GM19025 (cell line): ENCODE results near the gene KIAA1217.

Source experiments
- ATAC-seq: cut with Tn5 transposase; IDR thresholded peaks from one replicate; pipeline ENCODE4 v1.9.1; 2021; ENCODE audit warnings: mild to moderate bottlenecking, low read depth, moderate library complexity; ENCODE audit not compliant: unreplicated experiment

KIAA1217 gene

GRCh38 chr10:24207781-24208611 is 942 bp upstream of the KIAA1217 start:
- ATAC-seq, result no peak

DNA sequence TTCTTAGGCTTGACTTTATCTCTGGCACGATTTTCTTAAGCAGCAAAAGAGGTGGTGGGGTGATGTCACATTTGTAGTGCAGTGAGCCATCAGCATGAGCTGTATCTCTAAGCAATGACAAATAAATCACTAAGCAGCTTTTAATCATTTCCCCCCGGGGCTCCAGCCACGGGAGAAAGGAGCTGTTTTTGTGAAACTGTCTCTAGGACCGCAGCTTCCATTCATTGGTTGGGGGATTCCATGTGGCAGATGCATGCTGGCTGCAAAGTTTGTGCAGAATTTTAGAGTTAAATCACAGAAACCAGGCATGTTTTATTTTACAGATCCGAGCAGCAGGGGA is 464 bp downstream of the KIAA1217 start:
- ATAC-seq, result peak; percentile 38

GRCh38 chr10:24209946-24210491 is 1.1 kb downstream of the KIAA1217 start:
- peak; percentile 60 for ATAC-seq

DNA sequence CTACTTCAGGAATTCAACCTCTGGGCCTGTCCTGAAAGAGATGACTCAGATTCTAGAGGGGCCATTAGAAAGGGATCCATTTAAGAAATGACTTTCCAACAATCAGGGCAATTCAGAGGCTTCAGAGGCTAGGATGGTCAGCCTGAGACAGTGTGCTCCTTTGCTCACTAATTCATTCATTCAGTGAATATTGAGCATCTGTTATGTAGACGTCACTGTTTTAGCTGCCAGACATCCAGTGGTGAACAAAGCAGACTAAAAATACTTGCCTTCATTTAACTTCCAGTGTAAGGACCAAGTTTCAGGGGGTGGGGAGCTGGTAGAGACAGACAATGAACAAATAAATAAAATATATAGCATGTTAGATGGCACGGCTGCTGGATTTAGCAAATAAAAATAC is 1.6 kb downstream of the KIAA1217 start:
- no peak for ATAC-seq

DNA sequence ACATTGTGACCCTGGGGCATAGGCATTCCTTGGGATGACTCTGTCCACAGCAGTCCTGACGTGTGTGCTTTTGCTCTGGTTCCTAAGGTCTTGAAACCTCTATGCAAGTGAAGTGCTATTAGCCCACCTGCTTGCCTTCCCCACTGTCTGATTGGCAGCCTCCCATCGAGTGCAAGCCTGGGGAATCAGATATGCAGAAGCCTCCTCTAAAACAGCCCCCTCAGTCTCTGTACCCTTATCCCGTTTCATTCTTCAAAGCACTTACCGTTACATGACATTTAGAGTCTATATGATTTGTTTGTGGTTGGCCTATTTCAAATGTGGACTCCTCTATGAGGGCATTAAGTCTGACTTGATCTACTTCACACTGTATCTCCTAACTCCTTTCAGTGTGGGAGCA is 4.3 kb downstream of the KIAA1217 start:
- no peak for ATAC-seq

- no peak for ATAC-seq
Measured at GRCh38 chr10:24213881-24214280, 4.9 kb downstream of the KIAA1217 start.

DNA sequence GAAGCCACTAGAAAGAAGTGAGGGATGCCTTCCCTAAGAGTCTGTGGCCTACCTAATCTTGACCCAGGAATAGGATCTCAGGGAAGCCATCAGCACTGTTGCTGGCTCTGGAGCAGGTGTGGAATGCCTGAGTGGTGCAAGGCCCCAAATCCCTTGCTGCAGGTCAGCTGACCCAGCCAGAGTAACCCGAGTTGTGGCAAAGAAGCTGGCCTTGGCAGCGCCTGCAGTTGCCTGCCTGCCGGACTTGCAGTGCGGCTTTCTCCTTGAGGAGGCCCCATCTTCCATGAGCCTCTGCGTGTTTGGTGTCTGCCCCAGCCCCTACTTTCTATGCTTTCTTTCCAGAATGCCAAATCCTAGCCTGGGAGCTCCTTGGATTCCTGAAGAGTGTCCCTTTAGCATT is 5.8 kb downstream of the KIAA1217 start:
- no peak for ATAC-seq

GRCh38 chr10:24215196-24215595 is 6.3 kb downstream of the KIAA1217 start:
- ATAC-seq, result no peak

- no peak for ATAC-seq
Measured at GRCh38 chr10:24215603-24216002, 6.7 kb downstream of the KIAA1217 start.

- no peak for ATAC-seq
Measured at GRCh38 chr10:24219963-24220362, 11.0 kb downstream of the KIAA1217 start.

- no peak for ATAC-seq
Measured at GRCh38 chr10:24223341-24223740, 14.4 kb downstream of the KIAA1217 start.

DNA sequence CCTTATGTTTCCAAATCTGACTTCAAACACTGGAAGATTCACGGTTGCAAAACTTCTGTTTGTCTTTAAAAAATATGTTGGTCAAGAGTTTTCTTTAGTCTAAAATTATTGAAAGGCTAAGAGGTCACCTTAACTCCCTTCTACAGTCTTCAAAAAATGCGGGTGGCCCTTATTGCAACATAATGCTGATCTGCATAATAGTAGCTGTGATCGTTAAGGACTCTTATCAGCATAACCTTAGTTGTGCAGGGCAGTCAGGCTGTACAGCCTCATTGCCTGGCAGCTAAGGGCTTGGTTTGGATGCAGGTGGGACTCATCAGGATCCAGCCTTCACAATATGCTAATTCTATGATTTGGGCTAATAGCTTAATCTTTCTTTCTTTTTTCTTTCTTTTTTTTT is 15.0 kb downstream of the KIAA1217 start:
- no peak for ATAC-seq

GRCh38 chr10:24228642-24229041 is 19.7 kb downstream of the KIAA1217 start:
- ATAC-seq, result no peak

GRCh38 chr10:24229909-24230308 is 21.0 kb downstream of the KIAA1217 start:
- ATAC-seq, result no peak

DNA sequence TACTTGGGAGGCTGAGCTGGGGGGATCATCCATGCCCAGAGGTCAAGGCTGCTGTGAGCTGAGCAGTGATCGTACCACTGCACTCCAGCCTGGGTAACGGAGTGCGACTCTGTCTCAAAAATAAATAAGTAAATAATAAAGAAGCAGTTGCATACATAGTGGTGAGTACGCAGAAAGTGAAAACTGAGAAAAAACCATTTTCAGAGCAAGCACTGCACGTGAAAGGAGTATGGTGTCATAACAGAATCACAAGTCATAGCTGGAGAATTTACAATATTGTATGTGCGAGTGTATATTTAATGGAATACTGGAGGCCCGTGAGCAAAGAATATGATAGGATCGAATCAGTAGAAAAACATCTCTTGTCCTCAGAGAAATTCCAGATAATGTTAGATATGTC is 22.3 kb downstream of the KIAA1217 start:
- no peak for ATAC-seq

DNA sequence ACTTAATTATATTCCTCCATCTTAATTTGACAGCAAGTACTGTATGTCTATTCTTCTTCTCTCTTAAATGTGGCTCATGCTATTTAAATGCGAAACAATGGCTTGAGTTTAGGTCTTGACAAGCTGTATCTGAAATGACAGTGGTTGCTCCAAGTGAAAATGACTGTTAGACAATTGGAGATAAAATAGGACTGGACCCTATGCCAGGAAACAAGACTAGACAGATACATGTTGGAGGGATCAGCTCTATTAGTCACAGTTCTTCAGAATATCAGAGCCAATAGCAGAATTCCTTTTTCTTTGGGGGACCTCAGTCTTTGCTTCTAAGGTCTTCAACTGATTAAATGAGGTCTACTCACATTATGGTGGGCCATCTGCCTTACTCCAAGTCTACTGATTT is 25.8 kb downstream of the KIAA1217 start:
- no peak for ATAC-seq

GRCh38 chr10:24235471-24235870 is 26.5 kb downstream of the KIAA1217 start:
- ATAC-seq, result no peak

- ATAC-seq, result no peak
Measured at GRCh38 chr10:24237801-24238395, 29.0 kb downstream of the KIAA1217 start.

DNA sequence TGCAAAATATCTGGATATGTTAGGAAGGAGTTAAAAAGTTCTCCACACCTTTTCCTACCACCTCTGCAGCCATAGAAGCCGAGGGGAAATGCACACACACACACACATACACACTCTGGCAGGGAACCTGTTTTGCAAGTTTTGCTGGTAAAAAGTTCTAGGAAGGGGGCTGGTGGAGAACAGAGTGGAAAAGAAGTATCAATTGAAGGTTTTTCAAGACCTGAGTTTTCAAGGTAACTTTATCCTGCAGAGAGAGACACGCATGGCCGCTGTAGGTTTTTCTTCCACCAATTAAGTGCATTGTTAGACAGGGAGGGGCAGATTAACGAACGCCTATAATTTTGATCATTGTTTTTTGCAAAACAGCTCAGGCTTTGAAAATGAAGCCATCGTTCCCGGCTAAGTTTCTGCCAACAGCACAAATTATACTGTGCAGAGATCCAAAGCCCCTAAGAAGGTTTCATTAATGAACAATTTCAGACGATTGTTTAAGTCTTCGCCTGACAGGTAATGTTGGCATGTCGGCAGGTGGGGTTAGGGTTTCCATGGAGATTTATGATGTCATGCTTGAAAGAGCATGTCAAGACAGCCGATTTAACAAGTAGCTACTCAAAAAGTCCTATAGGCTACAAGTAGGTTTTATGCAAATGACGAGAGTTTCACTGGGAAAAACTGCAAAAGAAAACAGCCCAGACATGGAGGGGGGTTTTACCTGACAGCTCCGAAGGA is 29.7 kb downstream of the KIAA1217 start:
- ATAC-seq, result no peak

- no peak for ATAC-seq
Measured at GRCh38 chr10:24239289-24240040, 30.5 kb downstream of the KIAA1217 start.
